ENCODE data around the gene MYLK.

- TF ChIP-seq ATF3 (IDR thresholded peaks at IDR 0.05; ENCODE audit: borderline replicate concordance, extremely low read depth, low read depth, low read length) = no peak
- TF ChIP-seq SIN3A (IDR thresholded peaks at IDR 0.05; ENCODE audit: low read depth, low read length) = no peak
- TF ChIP-seq BMI1 (IDR thresholded peaks at IDR 0.05; ENCODE audit: borderline replicate concordance) = no peak
- no peak for TF ChIP-seq YBX1 (IDR thresholded peaks at IDR 0.05)
- no peak for TF ChIP-seq CTCF (IDR thresholded peaks at IDR 0.05 in 2 of 3, conservative IDR thresholded peaks at IDR 0.05 in 1 of 3; ENCODE audit: control insufficient read depth in 2 of 3, extremely low read depth in 1 of 3, insufficient read depth in 1 of 3, low read depth in 3 of 3, low read length in 3 of 3)
- TF ChIP-seq MEF2A (IDR thresholded peaks at IDR 0.05; ENCODE audit: insufficient read depth, low read depth, low read length) = no peak
- TF ChIP-seq TAF1 (IDR thresholded peaks at IDR 0.05; ENCODE audit: borderline replicate concordance, low read depth, low read length) = no peak
- TF ChIP-seq EZH2 (IDR thresholded peaks at IDR 0.05; ENCODE audit: borderline replicate concordance, control insufficient read depth, low read depth, low read length) = no peak
- TF ChIP-seq HDAC2 (IDR thresholded peaks at IDR 0.05) = no peak
- no peak for TF ChIP-seq SP1 (IDR thresholded peaks at IDR 0.05; ENCODE audit: low read depth, low read length)
- TF ChIP-seq ZNF622 (IDR thresholded peaks at IDR 0.05) = no peak
- TF ChIP-seq CREM (IDR thresholded peaks at IDR 0.05; ENCODE audit: low read depth) = no peak
- no peak for TF ChIP-seq POLR2A (IDR thresholded peaks at IDR 0.05; ENCODE audit: low read depth, low read length)
These were observed 222.2 kb downstream of the MYLK start for GRCh38 chr3:123661973-123662372.
